Loucy (cell line): Measurements from ENCODE around the gene DCAF10.

ENCODE experiments used
- EZH2phosphoT487 ChIP-seq: fragments of 200-600 bp; IDR thresholded peaks from 2 replicates; pipeline ENCODE4 v1.6.1; 2018; ENCODE audit warnings: antibody characterized with exemption, mild to moderate bottlenecking, moderate library complexity, borderline replicate concordance
- TF ChIP-seq, protein P1 (sequence below): fragments of 200-600 bp; sonication (generic); conservative IDR thresholded peaks from 2 replicates; pipeline ENCODE4 v1.5.1; 2014; ENCODE audit warnings: mild to moderate bottlenecking, antibody characterized with exemption, low read length

DNA sequence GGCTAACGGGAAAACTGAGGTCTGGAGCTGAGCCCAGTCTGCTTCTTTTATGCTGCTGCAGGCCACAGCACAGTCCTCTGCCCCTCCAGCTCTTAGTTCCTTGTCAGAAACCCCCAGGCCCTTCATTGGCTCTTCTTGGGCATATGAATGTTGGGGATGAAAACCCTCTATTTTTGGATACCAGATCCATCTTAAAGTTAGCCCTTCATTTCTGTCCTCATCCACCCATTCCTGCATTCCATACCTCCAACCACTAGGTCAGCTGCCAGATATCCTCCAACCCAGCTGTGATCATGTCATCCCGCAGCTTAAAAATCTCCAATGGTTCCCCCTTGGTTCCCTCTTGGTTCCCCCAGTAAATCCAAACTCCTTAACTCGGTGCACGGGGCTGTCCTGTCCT is 105.2 kb downstream of the DCAF10 start:
- TF ChIP-seq, protein P1, sequence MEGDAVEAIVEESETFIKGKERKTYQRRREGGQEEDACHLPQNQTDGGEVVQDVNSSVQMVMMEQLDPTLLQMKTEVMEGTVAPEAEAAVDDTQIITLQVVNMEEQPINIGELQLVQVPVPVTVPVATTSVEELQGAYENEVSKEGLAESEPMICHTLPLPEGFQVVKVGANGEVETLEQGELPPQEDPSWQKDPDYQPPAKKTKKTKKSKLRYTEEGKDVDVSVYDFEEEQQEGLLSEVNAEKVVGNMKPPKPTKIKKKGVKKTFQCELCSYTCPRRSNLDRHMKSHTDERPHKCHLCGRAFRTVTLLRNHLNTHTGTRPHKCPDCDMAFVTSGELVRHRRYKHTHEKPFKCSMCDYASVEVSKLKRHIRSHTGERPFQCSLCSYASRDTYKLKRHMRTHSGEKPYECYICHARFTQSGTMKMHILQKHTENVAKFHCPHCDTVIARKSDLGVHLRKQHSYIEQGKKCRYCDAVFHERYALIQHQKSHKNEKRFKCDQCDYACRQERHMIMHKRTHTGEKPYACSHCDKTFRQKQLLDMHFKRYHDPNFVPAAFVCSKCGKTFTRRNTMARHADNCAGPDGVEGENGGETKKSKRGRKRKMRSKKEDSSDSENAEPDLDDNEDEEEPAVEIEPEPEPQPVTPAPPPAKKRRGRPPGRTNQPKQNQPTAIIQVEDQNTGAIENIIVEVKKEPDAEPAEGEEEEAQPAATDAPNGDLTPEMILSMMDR, result no peak
- TF ChIP-seq EZH2phosphoT487, result no peak
